Effector memory CD4-positive, alpha-beta T cell (primary cell): ENCODE data around the gene AVPI1.

Source experiments
- DNase-seq, 3 donors: peaks; one replicate each; pipeline ENCODE4 v3.0.0-alpha.2; 2020
- H3K27ac ChIP-seq: 2 replicates; pipeline ENCODE4 v1.7.0; 2013; ENCODE audit warnings: mild to moderate bottlenecking, low read length, moderate library complexity; ENCODE audit not compliant: insufficient read depth, poor library complexity, severe bottlenecking
- H3K27me3 ChIP-seq: replicated peaks from 2 replicates; pipeline ENCODE4 v1.7.0; 2013; ENCODE audit warnings: mild to moderate bottlenecking, low read length; ENCODE audit not compliant: insufficient read depth, control insufficient read depth, poor library complexity, severe bottlenecking
- H3K36me3 ChIP-seq: 2 replicates; pipeline ENCODE4 v1.7.0; 2013; ENCODE audit warnings: mild to moderate bottlenecking, low read length, moderate library complexity; ENCODE audit not compliant: control insufficient read depth, insufficient read depth
- H3K4me1 ChIP-seq: 2 replicates; pipeline ENCODE4 v1.7.0; 2013; ENCODE audit warnings: low read length, mild to moderate bottlenecking; ENCODE audit not compliant: control insufficient read depth, insufficient read depth, poor library complexity, severe bottlenecking
- H3K4me3 ChIP-seq: 2 replicates; pipeline ENCODE4 v1.7.0; 2013; ENCODE audit warnings: low read length, low read depth, mild to moderate bottlenecking; ENCODE audit not compliant: insufficient read depth, poor library complexity, severe bottlenecking
- H3K9me3 ChIP-seq: 2 replicates; pipeline ENCODE4 v1.7.0; 2013; ENCODE audit warnings: mild to moderate bottlenecking, low read length, moderate library complexity; ENCODE audit not compliant: control insufficient read depth

Gene AVPI1

DNA sequence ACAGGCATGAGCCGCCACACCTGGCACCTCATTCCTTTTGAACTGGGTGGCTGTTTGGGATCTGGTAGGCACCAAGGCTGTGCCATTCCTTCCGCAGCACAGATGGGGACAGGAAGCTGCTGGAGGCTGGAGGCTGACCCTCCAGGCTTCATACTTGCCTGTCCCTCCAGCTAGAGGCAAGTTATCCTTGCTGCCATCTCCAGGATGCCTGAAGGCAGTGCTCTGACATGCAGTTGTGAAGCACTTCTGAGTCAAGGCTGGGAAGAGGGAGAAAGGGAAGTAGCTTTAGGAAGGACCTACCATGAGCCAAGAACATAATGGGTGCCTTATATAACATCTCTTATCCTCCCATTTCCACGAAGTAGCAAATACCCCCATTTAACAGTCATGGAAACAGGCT lies 36.0 kb upstream of the AVPI1 start:
- no peak for DNase-seq
- Histone ChIP-seq H3K27ac (no peak overlapping the region), H3K36me3 (no peaks in the 10 kb centered on the region), H3K4me3 (no peak overlapping the region), H3K27me3 (no peaks in the 10 kb centered on the region), H3K4me1 (no peaks in the 10 kb centered on the region), H3K9me3 (no peaks in the 10 kb centered on the region)

- no peaks in the 10 kb centered on the region for H3K9me3 ChIP-seq
- H3K27me3 ChIP-seq, result no peaks in the 10 kb centered on the region
- H3K4me3 ChIP-seq, result no peak overlapping the region
- no peaks in the 10 kb centered on the region for H3K4me1 ChIP-seq
- no peaks in the 10 kb centered on the region for H3K36me3 ChIP-seq
- H3K27ac ChIP-seq, result no peak overlapping the region
- no peak for DNase-seq
Observed at GRCh38 chr10:97721871-97722780, 35.1 kb upstream of the AVPI1 start.

GRCh38 chr10:97719602-97720001 lies 32.6 kb upstream of the AVPI1 start:
- Histone ChIP-seq H3K4me3 (no peak overlapping the region), H3K4me1 (peaks cover 2% of the 10 kb centered on the region), H3K27ac (no peak overlapping the region), H3K9me3 (no peaks in the 10 kb centered on the region), H3K36me3 (no peaks in the 10 kb centered on the region), H3K27me3 (no peaks in the 10 kb centered on the region)
- DNase-seq, result no peak

DNA sequence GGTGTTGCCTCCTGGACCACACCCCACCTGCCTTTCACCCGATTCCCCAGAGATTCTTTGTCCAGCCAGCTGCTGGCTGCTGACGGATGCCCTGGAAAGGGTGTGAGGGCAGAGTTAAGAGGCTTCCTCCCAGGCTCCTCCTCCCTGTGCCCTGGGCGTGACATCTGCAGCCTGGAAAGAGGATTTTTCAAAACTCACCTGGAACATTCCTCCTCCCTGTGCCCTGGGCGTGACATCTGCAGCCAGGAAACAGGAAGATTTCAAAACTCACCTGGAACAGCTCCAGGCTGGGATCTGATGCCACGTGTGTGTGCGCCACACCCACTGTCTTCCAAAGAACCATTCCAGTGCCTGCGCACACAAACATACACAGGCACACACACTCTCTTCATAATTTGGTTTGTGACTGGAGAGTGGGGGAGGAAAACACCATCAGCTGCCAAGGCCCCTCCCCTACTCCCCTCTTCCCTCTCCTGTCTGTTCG lies 31.7 kb upstream of the AVPI1 start:
- no peak for DNase-seq
- no peak overlapping the region for H3K4me3 ChIP-seq
- no peaks in the 10 kb centered on the region for H3K36me3 ChIP-seq
- H3K9me3 ChIP-seq, result no peaks in the 10 kb centered on the region
- H3K27ac ChIP-seq, result no peak overlapping the region
- no peaks in the 10 kb centered on the region for H3K27me3 ChIP-seq
- H3K4me1 ChIP-seq, result peaks cover 5% of the 10 kb centered on the region

DNA sequence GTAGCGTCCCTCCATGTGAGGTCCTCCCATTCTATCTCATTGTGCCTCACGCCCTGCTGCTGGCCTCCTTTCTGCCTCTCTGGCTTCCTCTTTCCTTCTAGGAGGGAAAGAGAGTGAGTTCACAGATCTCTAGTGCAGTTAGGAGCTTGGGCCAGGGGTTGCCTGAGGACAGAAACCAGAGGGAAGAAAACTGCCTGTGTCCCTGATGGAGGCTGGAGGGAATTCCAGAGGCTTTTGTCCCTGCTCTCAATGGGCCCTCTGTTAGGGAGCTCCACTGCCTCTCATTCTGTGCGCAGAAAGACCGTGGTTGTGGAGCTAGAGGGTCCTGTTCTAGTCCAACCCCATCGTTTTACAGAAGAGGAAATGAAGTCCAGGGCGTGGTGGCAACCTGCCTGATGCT lies 31.1 kb upstream of the AVPI1 start:
- H3K4me3 ChIP-seq, result no peak overlapping the region

GRCh38 chr10:97717627-97718026 lies 30.6 kb upstream of the AVPI1 start:
- Histone ChIP-seq H3K27ac (no peak overlapping the region), H3K4me1 (peaks cover 5% of the 10 kb centered on the region), H3K36me3 (no peaks in the 10 kb centered on the region), H3K9me3 (no peaks in the 10 kb centered on the region), H3K4me3 (no peak overlapping the region), H3K27me3 (no peaks in the 10 kb centered on the region)
- no peak for DNase-seq

More for the DNA sequence above, 31.1 kb upstream of the AVPI1 start:
- H3K4me1 ChIP-seq, result peaks cover 5% of the 10 kb centered on the region
- no peaks in the 10 kb centered on the region for H3K9me3 ChIP-seq
- no peaks in the 10 kb centered on the region for H3K27me3 ChIP-seq
- DNase-seq, result no peak
- no peak overlapping the region for H3K27ac ChIP-seq
- H3K36me3 ChIP-seq, result no peaks in the 10 kb centered on the region

DNA sequence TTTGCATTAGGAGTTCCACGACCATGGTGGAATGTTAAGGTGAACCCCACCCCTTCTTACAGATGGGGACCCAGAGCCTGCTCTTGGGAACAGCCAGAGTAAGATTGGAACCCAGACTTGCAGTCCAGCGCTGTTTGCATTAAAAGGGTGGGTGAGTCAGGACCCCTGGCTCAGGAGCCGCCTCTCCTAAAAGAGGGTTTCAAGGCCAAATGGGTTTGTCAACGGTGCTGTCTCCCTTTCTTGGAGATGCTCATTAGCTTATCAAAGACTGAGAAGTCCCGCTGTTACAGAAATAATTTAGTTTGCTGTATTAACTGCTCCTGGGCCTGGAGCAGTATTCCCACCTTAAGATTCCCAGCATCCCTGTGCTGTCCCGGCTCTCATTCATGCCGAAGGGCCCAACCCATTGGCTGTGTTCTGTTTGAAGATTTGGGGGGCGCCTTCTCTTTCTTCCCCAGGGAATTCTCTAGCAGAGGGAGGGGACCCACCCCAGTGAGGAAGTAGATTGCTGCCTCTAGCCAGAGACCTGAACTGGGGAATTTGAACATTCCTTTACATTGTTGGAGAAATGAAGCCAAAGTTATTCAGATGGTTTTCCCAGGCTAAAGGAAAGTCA lies 28.3 kb upstream of the AVPI1 start:
- DNase-seq, result no peak
- Histone ChIP-seq H3K9me3 (no peaks in the 10 kb centered on the region), H3K27me3 (no peaks in the 10 kb centered on the region), H3K27ac (no peak overlapping the region), H3K4me3 (no peak overlapping the region), H3K4me1 (peaks cover 5% of the 10 kb centered on the region), H3K36me3 (no peaks in the 10 kb centered on the region)

DNA sequence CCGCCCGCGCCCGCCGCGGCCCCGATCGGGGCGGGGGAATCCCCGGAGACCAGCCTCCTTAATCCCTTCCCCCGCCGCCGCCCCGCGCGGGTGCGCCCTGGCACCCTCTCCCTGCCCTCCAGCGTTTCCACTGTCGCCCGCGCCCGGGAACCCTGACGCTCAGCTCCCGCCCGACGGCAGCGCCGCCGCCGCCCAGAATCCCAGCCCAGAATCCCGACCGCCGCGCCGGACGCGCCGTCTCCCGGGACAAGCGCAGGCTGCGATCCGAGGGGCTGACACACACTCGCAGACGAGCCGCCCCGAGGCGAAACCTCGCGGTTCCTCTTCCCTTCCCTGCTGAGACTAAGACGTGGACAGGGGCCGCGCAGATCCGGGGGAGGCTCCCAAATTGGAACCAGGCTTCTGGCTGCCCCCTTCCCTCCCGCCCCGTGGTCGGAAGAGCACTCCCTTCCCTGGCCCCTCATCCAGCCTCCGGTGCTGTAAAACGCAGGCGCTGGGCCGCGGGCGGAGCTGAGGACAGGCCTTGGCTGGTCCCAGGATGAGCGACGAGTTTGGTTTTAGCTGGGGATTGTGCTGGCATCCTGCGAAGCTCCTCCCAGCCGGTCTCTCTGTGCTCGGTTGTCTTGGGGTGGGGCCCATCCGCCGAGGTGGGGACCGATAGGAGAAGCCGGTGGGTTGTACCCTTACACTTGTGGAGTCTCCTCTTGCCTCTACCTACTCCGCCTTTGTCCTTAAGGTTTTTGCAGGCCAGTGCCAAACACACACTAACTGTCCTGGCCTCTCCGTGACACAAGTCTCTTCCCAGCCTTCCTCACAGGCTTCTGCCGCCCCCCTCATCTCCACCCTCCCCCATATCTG lies 27.6 kb upstream of the AVPI1 start:
- Histone ChIP-seq H3K9me3 (no peaks in the 10 kb centered on the region), H3K27ac (no peak overlapping the region), H3K4me1 (peaks cover 5% of the 10 kb centered on the region), H3K4me3 (peak overlapping the region; percentile 83), H3K27me3 (no peaks in the 10 kb centered on the region), H3K36me3 (no peaks in the 10 kb centered on the region)
- DNase-seq, result no peak

DNA sequence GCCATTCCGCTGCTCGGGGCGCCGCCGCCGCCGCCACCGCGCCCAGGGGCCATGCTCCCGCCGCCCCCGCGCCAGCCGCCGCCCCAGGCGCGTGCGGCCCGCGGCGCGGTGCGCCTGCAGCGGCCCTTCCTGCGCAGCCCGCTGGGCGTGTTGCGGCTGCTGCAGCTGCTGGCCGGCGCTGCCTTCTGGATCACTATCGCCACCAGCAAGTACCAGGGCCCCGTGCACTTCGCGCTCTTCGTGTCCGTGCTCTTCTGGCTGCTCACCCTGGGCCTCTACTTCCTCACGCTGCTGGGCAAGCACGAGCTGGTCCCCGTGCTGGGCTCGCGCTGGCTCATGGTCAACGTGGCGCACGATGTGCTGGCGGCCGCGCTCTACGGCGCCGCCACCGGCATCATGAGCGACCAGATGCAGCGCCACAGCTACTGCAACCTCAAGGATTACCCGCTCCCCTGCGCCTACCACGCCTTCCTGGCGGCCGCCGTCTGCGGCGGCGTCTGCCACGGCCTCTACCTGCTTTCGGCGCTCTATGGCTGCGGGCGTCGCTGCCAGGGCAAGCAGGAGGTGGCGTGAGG lies 26.9 kb upstream of the AVPI1 start:
- H3K27me3 ChIP-seq, result no peaks in the 10 kb centered on the region
- H3K9me3 ChIP-seq, result no peaks in the 10 kb centered on the region
- DNase-seq, result peak; percentile 43 to 49 (median 46)
- H3K4me1 ChIP-seq, result peaks cover 5% of the 10 kb centered on the region
- H3K4me3 ChIP-seq, result peak overlapping the region; percentile 83
- no peaks in the 10 kb centered on the region for H3K36me3 ChIP-seq
- H3K27ac ChIP-seq, result no peak overlapping the region
